DLD1 (cell line): ENCODE data around the gene DNHD1.

Experiments
- in situ Hi-C: cut with HindIII; loops from 2 replicates; pipeline ENCODE4 v1.10.0; 2017; ENCODE audit warnings: low sequenced_read_pairs

Gene DNHD1

GRCh38 chr11:6611092-6611962 lies 114.2 kb downstream of the DNHD1 start:
- in situ Hi-C loops = loop anchor here (10.0 kb wide), 1 partner anchor 207 kb away; no protein-coding TSS in a partner anchor

DNA sequence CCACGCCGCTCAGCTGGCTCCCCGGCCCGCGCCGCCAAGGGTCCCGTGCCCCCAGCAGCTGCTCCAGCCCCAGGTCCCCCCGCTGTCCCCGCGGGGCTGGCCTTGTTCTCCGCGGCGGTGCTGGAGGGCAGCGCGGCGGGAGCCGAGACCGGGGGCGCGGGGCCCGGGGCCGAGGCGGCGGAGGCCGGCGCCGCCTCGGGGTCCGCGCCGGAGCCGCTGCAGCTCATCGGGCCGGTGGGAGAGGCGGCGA lies 114.8 kb downstream of the DNHD1 start:
- in situ Hi-C loops = loop anchor here (10.0 kb wide), 1 partner anchor 207 kb away; no protein-coding TSS in a partner anchor

GRCh38 chr11:6612213-6613041 lies 115.3 kb downstream of the DNHD1 start, which contains the start of gene TAF10:
TAF10 (minus strand) TSS chr11:6612216; CDS start chr11:6612189, 27 bp downstream.
- in situ Hi-C loops = loop anchor here (10.0 kb wide), 1 partner anchor 208 kb away; no protein-coding TSS in a partner anchor

DNA sequence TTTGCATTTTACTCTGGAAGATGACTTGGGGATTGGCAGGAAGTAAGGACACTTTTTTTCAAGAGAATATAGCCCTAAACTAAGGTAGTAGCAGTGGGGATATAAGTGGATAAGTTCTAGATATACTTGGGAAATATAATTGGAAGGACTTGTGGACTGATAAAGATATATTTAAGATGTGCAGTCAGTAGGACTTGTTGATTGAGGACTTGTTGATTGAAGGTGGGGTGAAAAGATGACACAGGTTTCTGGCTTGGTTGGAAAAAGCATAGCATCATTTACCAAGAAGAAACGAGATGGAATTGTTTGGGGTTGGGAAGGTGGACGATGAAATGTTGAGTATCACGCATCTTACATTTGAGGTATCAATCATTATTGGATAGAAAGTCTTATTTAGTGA lies 116.4 kb downstream of the DNHD1 start:
- in situ Hi-C loops = loop anchor here (10.0 kb wide), 1 partner anchor 209 kb away; no protein-coding TSS in a partner anchor

- in situ Hi-C loops = loop anchor here (10.0 kb wide), 1 partner anchor 210 kb away; no protein-coding TSS in a partner anchor
These were observed 117.4 kb downstream of the DNHD1 start for GRCh38 chr11:6614446-6614845.

DNA sequence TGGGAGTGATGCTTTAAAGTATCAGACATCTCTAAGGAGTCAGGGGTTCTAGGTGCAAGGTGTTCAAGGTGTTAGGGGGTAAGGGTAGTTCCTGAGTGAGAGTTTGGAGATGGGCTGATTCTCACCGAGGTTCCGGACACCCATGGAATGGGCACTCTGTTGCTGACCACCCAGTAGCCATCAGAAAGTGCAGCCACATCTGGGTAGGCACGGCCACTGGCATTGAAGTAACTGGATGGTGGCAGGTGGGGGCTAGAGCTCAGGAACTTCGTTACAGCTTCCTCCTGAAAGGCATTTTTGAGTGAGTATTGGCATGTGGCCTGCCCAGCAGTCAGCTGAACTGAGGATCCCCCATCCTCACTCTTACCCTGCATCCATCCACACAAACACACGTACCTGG lies 118.0 kb downstream of the DNHD1 start:
- in situ Hi-C loops = loop anchor here (10.0 kb wide), 1 partner anchor 210 kb away; no protein-coding TSS in a partner anchor

DNA sequence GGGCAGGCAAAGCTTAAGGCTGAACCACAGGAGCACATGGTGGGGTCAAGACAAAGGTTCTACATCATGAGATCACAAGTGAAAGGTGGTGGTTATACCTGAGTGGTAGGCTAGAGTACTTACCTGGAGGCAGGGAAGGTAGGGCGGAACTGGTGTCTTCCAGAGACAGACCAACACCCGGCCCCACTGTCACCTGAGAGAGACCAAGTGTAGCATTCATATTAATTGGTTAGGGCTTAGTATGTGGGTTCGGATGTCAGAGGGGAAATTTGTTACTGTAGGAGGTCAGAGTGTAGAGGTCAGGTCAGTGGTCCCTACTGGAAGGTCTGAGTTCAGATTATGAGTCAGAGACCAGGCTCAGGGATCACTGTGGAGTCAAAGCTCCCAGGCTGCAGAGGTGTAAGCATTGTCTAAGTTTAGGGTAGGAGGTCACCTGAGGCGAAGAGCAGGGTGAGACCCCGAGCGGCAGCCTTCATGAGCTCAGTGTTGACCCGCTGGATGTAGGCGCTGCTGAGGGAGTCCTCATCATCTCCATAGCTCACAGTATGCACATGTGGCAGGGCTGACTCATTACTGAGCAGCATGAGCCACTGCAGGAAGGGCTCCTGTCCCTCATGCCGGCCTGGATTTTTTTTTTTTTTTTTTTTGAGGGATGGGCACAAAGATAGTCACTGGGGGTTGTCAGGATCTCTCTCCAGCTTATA lies 119.0 kb downstream of the DNHD1 start:
- in situ Hi-C loops = loop anchor here (10.0 kb wide), 1 partner anchor 211 kb away; no protein-coding TSS in a partner anchor

- in situ Hi-C loops = loop anchor here (10.0 kb wide), 1 partner anchor 212 kb away; no protein-coding TSS in a partner anchor
These were observed 119.6 kb downstream of the DNHD1 start for GRCh38 chr11:6616596-6617250.

DNA sequence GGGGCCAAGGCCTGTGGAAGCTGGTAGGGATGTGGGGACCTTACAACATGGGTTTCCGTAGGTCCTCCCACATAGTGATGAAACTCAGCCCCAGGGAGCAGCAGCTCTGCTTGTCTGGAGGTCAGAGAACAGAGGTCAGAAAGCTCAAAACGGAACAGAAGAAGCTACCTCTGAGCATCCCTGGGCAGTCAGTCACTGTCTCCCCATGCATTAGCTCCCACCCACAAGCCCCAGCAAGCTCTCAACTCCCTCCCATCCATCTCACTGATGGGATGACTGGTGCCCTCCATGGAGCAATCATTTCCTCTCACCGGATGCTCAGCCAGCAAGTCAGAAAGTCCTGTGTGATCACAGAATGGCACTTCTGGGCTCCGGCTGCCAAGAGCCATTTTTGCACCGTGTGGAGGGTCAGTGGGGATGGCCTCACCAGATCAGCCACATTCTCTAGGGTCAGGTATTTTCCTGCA lies 120.3 kb downstream of the DNHD1 start:
- in situ Hi-C loops = loop anchor here (10.0 kb wide), 1 partner anchor 213 kb away; no protein-coding TSS in a partner anchor

DNA sequence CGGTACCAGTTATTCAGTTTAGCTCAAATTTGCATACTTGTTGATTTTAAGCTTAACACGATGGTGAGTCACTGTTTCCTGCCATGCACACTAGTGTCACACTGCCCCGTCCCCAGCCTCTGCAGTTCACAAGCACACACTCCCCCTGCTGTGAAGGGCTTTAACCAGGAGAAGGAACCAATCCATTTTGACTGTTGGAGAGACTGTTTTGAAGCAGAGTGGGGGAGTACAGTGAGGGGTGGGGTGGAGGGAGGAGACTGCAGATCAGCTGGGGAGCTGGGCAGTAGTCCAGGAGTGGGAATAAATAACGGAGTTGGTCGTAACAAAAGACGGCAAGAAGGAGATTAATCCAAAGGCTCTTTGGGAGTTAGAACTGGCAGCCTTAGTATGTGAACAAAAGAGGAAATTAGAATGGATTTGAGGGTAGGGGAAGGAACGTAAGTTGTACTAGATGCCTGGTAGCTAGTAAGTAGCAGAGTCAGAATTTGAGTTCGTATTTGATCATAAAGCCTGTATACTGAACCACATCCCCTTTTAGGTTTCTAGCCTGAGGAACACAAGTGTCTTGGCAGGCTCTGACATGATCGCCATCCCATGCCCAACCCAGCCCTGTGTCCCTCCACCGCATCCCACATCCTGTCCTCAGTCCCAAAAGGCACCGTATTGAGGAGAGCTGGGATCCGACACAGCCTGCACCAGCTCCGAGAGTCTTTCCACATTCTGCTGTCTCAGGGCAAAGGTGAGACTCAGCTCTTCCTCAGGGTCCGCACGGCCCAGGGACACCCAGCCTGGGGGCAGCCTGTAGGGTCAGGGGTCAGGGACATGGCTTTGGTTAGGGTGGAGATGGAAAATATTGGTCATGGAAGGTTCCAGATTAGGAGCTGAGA lies 121.3 kb downstream of the DNHD1 start:
- in situ Hi-C loops = loop anchor here (10.0 kb wide), 1 partner anchor 214 kb away; no protein-coding TSS in a partner anchor

DNA sequence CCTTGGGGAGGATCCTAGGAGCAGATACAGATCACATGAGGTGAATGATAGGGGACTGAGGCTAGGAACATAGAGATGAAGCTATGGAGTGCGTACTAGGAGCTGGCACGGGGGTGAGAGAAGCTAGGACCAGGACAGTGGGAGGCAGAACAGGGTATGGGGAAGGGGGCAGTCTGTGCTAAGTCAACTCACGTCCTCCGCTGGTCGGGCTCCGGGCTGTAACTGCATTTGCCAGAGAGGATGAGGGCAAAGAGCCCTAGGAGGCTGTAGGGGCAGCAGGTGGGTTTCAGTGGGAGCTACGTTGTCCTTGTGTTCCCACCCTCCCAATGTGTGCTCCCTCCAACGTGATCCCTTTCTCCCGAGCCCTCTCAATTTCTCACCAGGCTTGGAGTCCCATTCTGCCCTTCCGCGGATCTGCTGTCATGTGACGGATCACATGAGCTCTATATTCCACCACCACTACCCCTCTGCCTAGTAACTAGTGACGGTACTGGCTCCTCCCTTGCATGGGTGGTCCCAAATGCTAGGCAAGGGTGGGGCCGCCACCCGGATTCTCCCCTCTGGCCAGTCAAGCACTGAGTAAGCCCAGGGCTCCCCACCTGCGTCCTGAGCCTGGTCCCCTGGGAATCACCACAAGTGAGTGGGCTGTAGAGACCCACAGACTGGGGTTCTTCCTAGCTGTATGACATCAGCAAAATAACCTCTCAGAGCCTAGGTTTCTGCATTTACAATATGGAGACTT lies 122.1 kb downstream of the DNHD1 start, which contains the start of gene TPP1:
TSS of gene TPP1 (minus strand) at position 419 of the 742 bp plus-strand sequence. CDS start at position 397, 22 bp downstream.
- in situ Hi-C loops = loop anchor here (10.0 kb wide), 1 partner anchor 214 kb away; no protein-coding TSS in a partner anchor

DNA sequence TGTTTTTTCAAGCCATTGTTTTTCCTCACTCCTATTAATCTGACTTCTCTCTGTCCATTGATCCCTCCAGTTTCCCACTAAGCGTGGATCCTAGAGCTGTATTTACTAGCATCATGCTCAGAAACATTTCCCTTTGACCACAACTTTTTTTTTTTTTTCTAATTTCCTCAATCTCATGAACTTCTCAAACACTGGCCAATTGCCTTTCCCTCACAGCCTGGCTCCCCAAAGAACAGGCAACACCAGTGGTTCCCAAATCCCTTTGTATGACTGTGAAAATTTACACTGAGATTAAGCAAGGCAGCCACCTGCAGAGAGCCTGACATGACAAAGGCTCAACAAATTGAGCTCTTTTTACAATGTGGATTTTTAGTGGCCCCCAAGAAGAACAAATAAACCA lies 123.6 kb downstream of the DNHD1 start:
- in situ Hi-C loops = no loop called here
